ENCODE data around the gene CCDC169.

CCDC169 gene

DNA sequence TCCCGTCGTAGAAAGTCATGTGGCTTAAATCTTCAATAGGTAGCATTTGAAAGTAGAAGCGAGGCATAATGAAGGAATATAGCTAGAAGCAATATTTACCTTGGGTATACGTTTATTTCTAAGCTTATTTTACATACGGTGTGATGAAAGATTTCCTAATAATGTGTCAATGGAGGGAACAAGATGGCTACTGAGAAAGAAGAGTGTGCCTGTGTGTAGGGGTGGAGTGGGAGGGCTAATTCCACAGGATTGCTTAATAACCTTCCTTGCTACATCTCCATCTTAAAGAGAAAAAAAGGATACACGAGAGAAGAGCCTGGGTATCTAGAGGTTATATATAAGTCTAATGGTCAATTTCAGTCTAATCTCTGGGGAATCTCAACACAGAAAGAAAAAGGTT, 46.6 kb upstream of the CCDC169 start:
- Mint-ChIP-seq H3K9me3 (no peaks in the 10 kb centered on the region), H3K27ac (no peak overlapping the region), H3K36me3 (ENCODE audit: low read depth) (no peaks in the 10 kb centered on the region), H3K27me3 (ENCODE audit: low read depth, poor library complexity) (peaks cover 4% of the 10 kb centered on the region), H3K4me3 (peak overlapping the region; percentile 94), H3K4me1 (peaks cover 26% of the 10 kb centered on the region)
- DNase-seq, result no peak
- TF ChIP-seq, protein P1, sequence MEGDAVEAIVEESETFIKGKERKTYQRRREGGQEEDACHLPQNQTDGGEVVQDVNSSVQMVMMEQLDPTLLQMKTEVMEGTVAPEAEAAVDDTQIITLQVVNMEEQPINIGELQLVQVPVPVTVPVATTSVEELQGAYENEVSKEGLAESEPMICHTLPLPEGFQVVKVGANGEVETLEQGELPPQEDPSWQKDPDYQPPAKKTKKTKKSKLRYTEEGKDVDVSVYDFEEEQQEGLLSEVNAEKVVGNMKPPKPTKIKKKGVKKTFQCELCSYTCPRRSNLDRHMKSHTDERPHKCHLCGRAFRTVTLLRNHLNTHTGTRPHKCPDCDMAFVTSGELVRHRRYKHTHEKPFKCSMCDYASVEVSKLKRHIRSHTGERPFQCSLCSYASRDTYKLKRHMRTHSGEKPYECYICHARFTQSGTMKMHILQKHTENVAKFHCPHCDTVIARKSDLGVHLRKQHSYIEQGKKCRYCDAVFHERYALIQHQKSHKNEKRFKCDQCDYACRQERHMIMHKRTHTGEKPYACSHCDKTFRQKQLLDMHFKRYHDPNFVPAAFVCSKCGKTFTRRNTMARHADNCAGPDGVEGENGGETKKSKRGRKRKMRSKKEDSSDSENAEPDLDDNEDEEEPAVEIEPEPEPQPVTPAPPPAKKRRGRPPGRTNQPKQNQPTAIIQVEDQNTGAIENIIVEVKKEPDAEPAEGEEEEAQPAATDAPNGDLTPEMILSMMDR (IDR thresholded peaks at IDR 0.05), result no peak

DNA sequence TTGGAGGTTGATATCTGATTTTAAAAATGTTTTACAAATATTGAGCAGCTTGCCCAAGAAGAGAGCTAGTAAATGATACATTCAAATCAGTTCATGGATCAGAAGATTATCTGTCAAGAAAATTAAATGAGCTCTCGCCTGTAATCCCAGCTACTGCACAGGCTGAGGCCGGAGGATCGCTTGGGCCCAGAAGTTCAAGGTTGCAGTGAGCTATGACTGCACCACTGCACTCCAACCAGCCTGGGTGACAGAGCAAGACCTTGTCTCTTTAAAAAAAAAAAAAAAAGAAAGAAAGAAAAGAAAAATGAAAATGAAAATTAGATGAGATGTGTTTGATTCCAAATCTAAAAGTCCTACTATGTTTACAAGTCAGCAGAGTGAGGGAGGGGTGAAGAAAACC, 46.2 kb upstream of the CCDC169 start:
- DNase-seq, result no peak
- peaks cover 4% of the 10 kb centered on the region for H3K27me3 Mint-ChIP-seq (ENCODE audit: low read depth, poor library complexity)
- H3K4me1 Mint-ChIP-seq, result peaks cover 30% of the 10 kb centered on the region
- H3K9me3 Mint-ChIP-seq, result no peaks in the 10 kb centered on the region
- H3K27ac Mint-ChIP-seq, result no peak overlapping the region
- TF ChIP-seq, protein P1 (IDR thresholded peaks at IDR 0.05), result no peak
- H3K36me3 Mint-ChIP-seq (ENCODE audit: low read depth), result no peaks in the 10 kb centered on the region
- H3K4me3 Mint-ChIP-seq, result peak overlapping the region; percentile 94

GRCh38 chr13:36342715-36343114, 45.1 kb upstream of the CCDC169 start:
- no peak for DNase-seq
- H3K9me3 Mint-ChIP-seq, result no peaks in the 10 kb centered on the region
- peaks cover 4% of the 10 kb centered on the region for H3K27me3 Mint-ChIP-seq (ENCODE audit: low read depth, poor library complexity)
- H3K4me3 Mint-ChIP-seq, result no peak overlapping the region
- peaks cover 37% of the 10 kb centered on the region for H3K4me1 Mint-ChIP-seq
- H3K27ac Mint-ChIP-seq, result no peak overlapping the region
- H3K36me3 Mint-ChIP-seq (ENCODE audit: low read depth), result no peaks in the 10 kb centered on the region
- TF ChIP-seq, protein P1 (IDR thresholded peaks at IDR 0.05), result no peak

DNA sequence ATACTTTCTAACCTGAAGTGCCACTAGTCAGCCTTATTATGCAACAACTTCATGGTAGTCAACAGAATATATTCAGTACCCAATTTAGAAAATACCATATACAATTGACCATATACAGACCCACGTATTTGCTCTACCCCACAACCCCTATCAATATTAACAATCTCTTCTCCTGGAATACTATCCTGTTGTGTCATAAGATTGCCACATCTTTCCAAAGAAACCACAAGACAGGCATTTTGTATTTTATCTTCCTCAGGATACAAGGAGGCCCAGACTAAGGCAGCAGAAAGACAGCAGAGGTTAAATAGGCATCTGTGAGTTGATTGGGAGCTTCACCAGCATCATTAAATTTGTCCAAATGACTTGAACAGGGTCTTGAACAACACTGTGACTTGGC, 44.1 kb upstream of the CCDC169 start:
- Mint-ChIP-seq H3K27ac (no peak overlapping the region), H3K4me3 (no peak overlapping the region), H3K4me1 (peaks cover 37% of the 10 kb centered on the region), H3K27me3 (ENCODE audit: low read depth, poor library complexity) (peaks cover 4% of the 10 kb centered on the region), H3K36me3 (ENCODE audit: low read depth) (peaks cover 6% of the 10 kb centered on the region), H3K9me3 (no peaks in the 10 kb centered on the region)
- TF ChIP-seq, protein P1 (IDR thresholded peaks at IDR 0.05), result no peak
- no peak for DNase-seq

DNA sequence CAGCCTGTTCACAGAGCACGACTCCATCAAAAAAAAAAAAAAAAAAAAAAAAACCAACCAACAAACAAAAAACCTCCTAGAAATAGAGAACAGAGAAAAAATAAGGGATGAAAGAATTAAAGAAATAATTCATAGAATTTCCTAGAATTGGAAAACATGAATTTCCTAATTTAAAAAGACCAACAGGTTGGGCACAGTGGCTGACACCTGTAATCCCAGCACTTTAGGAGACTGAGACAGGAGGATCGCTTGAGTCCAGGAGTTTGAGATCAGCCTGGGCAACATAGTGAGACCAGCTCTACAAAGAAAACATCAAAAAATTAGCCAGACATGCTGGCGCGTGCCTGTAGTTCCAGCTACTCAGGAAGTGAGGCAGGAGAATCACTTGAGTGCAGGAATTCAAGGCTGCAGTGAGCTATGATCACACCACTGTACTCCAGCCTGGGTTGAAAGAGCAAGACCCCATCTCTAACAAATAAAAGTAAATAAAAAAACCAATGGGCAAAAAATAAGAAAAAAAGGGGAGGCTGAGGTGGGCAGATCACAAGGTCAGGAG, 42.1 kb upstream of the CCDC169 start:
- TF ChIP-seq, protein P1 (IDR thresholded peaks at IDR 0.05), result no peak
- DNase-seq, result no peak
- Mint-ChIP-seq H3K27ac (peak overlapping the region; percentile 37), H3K4me3 (no peak overlapping the region), H3K9me3 (no peaks in the 10 kb centered on the region), H3K36me3 (ENCODE audit: low read depth) (peaks cover 16% of the 10 kb centered on the region), H3K27me3 (ENCODE audit: low read depth, poor library complexity) (no peaks in the 10 kb centered on the region), H3K4me1 (peaks cover 29% of the 10 kb centered on the region)

GRCh38 chr13:36337938-36338641, 40.5 kb upstream of the CCDC169 start:
- Mint-ChIP-seq H3K27ac (no peak overlapping the region), H3K27me3 (ENCODE audit: low read depth, poor library complexity) (no peaks in the 10 kb centered on the region), H3K4me1 (peaks cover 18% of the 10 kb centered on the region)

More at GRCh38 chr13:36337938-36338641, 40.5 kb upstream of the CCDC169 start:
- Mint-ChIP-seq H3K9me3 (no peaks in the 10 kb centered on the region), H3K36me3 (ENCODE audit: low read depth) (peaks cover 25% of the 10 kb centered on the region), H3K4me3 (no peak overlapping the region)
- TF ChIP-seq, protein P1 (IDR thresholded peaks at IDR 0.05), result no peak
- DNase-seq, result no peak

All from nephron progenitor cell (in vitro differentiated cells).